B cell (primary cell): ENCODE results near the gene LRSAM1. TPM values are rescaled to one million over a fixed set of nuclear protein-coding genes. Genes with fewer than 3 reads are reported as not detected.

Experiments used
- ATAC-seq: fragments of 200-7000 bp; cut with Tn5 transposase; one replicate; pipeline ENCODE4 v1.10.0; 2021; ENCODE audit warnings: low read depth, mild to moderate bottlenecking, moderate number of reproducible peaks, moderate library complexity
- CTCF ChIA-PET: fragments of 350-600 bp; sonication (Branson Sonifier 250); formaldehyde crosslinking; loops from one replicate; lab custom pipeline; 2021; ENCODE audit warnings: antibody characterized with exemption, inconsistent platforms; lab: Charles Lee
- POLR2A ChIA-PET: fragments of 350-600 bp; sonication (Branson Sonifier 250); formaldehyde crosslinking; loops from one replicate; lab custom pipeline; 2021; ENCODE audit warnings: antibody characterized with exemption; lab: Charles Lee
- DNase-seq: peaks from one replicate; pipeline ENCODE4 v3.0.0; 2013
- H2AFZ ChIP-seq: 2 replicates; pipeline ENCODE4 v1.6.1; 2012; ENCODE audit warnings: mild to moderate bottlenecking, low read depth, low read length; ENCODE audit not compliant: insufficient read depth, poor library complexity, severe bottlenecking
- H3K27ac ChIP-seq, 2 donors: 1 replicate in 1 of 2; 2 replicates in 1 of 2; pipeline ENCODE4 v1.5.1; 2012 to 2013; ENCODE audit warnings: low read length in 2 of 2, mild to moderate bottlenecking in 2 of 2, moderate library complexity in 1 of 2
- H3K27me3 ChIP-seq, 4 experiments: fragments of 200-600 bp in 1 of 4; sonication (generic) in 1 of 4; replicated peaks in 1 of 4; 1 replicate in 2 of 4; 2 replicates in 2 of 4; pipeline versions ENCODE4 v1.6.1 to v1.7.0; 2013 to 2016; ENCODE audit warnings: low read length in 3 of 4, mild to moderate bottlenecking in 2 of 4, mixed read lengths in 1 of 4, moderate library complexity in 1 of 4; ENCODE audit not compliant: insufficient read depth in 4 of 4, control insufficient read depth in 3 of 4; ENCODE audit errors: control extremely low read depth in 1 of 4
- H3K36me3 ChIP-seq, 2 experiments: replicated peaks in 1 of 2; 1 replicate in 1 of 2; 2 replicates in 1 of 2; pipeline versions ENCODE4 v1.6.1 to v1.7.1; 2013; ENCODE audit warnings: low read length in 1 of 2; ENCODE audit not compliant: insufficient read depth in 2 of 2, control insufficient read depth in 1 of 2; ENCODE audit errors: control extremely low read depth in 1 of 2, extremely low read depth in 1 of 2
- H3K4me1 ChIP-seq, 2 donors: fragments of 200-600 bp in 1 of 2; sonication (generic) in 1 of 2; 1 replicate in 1 of 2; 2 replicates in 1 of 2; pipeline versions ENCODE4 v1.5.1 to v1.6.1; 2013 to 2017; ENCODE audit warnings: low read length in 2 of 2; ENCODE audit not compliant: control insufficient read depth in 2 of 2, insufficient read depth in 2 of 2
- H3K4me2 ChIP-seq: replicated peaks from 2 replicates; pipeline ENCODE3; 2012; ENCODE audit warnings: mild to moderate bottlenecking, low read depth, low read length; ENCODE audit not compliant: poor library complexity, severe bottlenecking
- H3K4me3 ChIP-seq, 5 experiments: fragments of 200-600 bp in 1 of 5; sonication (generic) in 1 of 5; 1 replicate in 3 of 5; 2 replicates in 2 of 5; pipeline versions ENCODE4 v1.5.1 to v1.7.0; 2011 to 2016; ENCODE audit warnings: low read length in 4 of 5, mild to moderate bottlenecking in 4 of 5, low read depth in 2 of 5, control low read depth in 1 of 5, moderate library complexity in 1 of 5; ENCODE audit not compliant: insufficient read depth in 1 of 5; ENCODE audit errors: control extremely low read depth in 1 of 5, extremely low read depth in 1 of 5
- H3K79me2 ChIP-seq: fragments of 200-600 bp; sonication (generic); one replicate; pipeline ENCODE4 v1.6.0; 2016; ENCODE audit warnings: low read length; ENCODE audit not compliant: control insufficient read depth, insufficient read depth
- H3K9ac ChIP-seq: fragments of 200-600 bp; sonication (generic); 2 replicates; pipeline ENCODE4 v1.6.1; 2017; ENCODE audit warnings: mild to moderate bottlenecking, low read length, moderate library complexity
- H3K9me3 ChIP-seq, 3 donors: one replicate each; pipeline versions ENCODE4 v1.6.1 to v1.7.1; 2013; ENCODE audit warnings: low read length in 2 of 3; ENCODE audit not compliant: control insufficient read depth in 2 of 3, insufficient read depth in 1 of 3; ENCODE audit errors: control extremely low read depth in 1 of 3
- H4K20me1 ChIP-seq: 2 replicates; pipeline ENCODE4 v1.6.0; 2012; ENCODE audit warnings: mild to moderate bottlenecking, low read length; ENCODE audit not compliant: insufficient read depth, control insufficient read depth, poor library complexity, severe bottlenecking
- H3K27ac Mint-ChIP-seq: one replicate; pipeline ENCODE4 v1.8.0; 2021; ENCODE audit warnings: mixed read lengths
- H3K27me3 Mint-ChIP-seq: one replicate; pipeline ENCODE4 v1.8.0; 2021; ENCODE audit warnings: mixed read lengths
- H3K4me1 Mint-ChIP-seq: one replicate; pipeline ENCODE4 v1.8.0; 2021; ENCODE audit warnings: mixed read lengths
- H3K4me3 Mint-ChIP-seq: one replicate; pipeline ENCODE4 v1.8.0; 2021; ENCODE audit warnings: mixed read lengths
- H3K9me3 Mint-ChIP-seq: one replicate; pipeline ENCODE4 v1.8.0; 2022; ENCODE audit warnings: mixed read lengths; ENCODE audit not compliant: insufficient read depth
- CTCF ChIP-seq: fragments of 200-600 bp; IDR thresholded peaks from one replicate; pipeline ENCODE4 v1.8.0; 2022; ENCODE audit warnings: antibody characterized with exemption, mild to moderate bottlenecking
- EZH2 ChIP-seq: IDR thresholded peaks from 2 replicates; pipeline ENCODE4 v1.6.1; 2012; ENCODE audit warnings: borderline replicate concordance, low read depth, mild to moderate bottlenecking, moderate library complexity, low read length; ENCODE audit not compliant: insufficient read depth, poor library complexity, severe bottlenecking
- WGBS: methylation state at CpG from one replicate; pipeline ENCODE4 v1.1.5; 2013; ENCODE audit warnings: missing lambda C conversion rate; ENCODE audit not compliant: insufficient coverage; 5-methylcytosine and 5-hydroxymethylcytosine counted together
- intact Hi-C: fragments of 100-400 bp; cut with micrococcal nuclease; formaldehyde crosslinking; loops from one replicate; pipeline ENCODE4 v1.10.0; 2022
- polyA plus RNA-seq: library from polyadenylated mRNA; depleted of rRNA; stranded (reverse); fragments of >200 nt; gene quantifications from 2 replicates; pipeline ENCODE4 v1.2.3, GENCODE V29; 2012
- total RNA-seq, 2 donors: library from RNA; stranded (reverse); fragments of 120-200 nt in 1 of 2; gene quantifications; 1 replicate in 1 of 2; 2 replicates in 1 of 2; pipeline versions ENCODE4 v1.2.3 to v1.2.4, GENCODE V29; 2013 to 2022

LRSAM1 gene
- total and polyA plus RNA-seq, 2 donors (not counting 1 experiment from before 2014, with no cell fraction given): 30.6 to 39.8 TPM

DNA sequence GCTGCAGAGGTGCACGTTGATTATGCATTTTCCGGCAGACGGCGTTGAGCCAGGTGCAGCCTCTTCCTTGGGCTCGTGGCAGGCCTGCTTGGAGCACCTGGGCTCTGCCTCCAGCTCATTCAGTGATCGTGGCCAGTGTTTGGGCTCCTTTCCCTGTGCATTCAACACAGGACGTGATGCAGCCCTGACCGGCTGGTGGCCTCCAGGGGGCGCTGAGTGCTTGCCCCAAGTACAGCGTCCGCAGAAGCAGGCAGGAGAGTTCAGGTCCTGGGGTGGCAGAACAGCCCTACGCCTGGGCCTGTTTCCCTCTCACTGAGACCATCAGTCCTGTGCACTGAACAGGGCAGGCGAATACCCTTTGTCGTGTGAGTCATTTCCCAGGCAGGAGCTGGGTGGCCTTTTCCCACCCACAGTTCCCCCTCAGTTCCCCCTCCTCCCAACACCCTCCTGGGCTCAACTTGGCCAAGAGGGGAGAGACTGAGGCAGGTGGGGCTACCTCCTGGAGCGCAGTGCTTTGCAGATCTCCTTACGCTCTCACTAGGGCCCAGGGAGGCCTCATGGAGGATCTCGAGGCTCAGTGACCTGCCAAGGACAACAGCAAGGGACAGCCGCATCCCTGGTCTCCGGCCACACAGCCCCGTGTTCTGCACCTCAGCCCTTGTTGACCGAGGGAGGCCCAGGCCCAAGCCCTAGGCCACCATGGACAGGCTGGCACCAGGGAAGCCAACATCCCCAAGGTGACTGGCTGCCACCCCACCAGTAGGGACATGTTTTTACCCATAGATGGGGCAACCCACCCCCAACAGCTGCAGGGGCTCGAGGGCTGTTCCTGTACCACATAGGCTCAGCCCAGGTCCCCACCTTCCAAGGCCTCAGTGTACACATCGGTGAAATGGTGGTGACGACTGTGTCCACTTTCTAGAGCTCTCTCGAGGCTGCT lies 52.9 kb downstream of the LRSAM1 start:
- Histone ChIP-seq H3K27ac (no peak overlapping the region), H3K4me3 (no peak overlapping the region), H3K36me3 (peaks cover 0 to 3% of the 10 kb centered on the region in 2 experiments), H3K4me2 (no peak overlapping the region), H3K79me2 (no peaks in the 10 kb centered on the region), H3K9me3 (no peaks in the 10 kb centered on the region), H2AFZ (no peak overlapping the region), H3K9ac (no peak overlapping the region), H4K20me1 (no peaks in the 10 kb centered on the region), H3K27me3 (no peaks in the 10 kb centered on the region), H3K4me1 (no peaks in the 10 kb centered on the region)
- ATAC-seq (peak; percentile 85), DNase-seq (peak; percentile 82)
- Mint-ChIP-seq H3K4me3 (no peak overlapping the region), H3K27ac (no peak overlapping the region), H3K9me3 (no peaks in the 10 kb centered on the region), H3K27me3 (no peaks in the 10 kb centered on the region), H3K4me1 (no peaks in the 10 kb centered on the region)
- WGBS: 66% methylated on average over 24 of the region's 25 CpGs
- ChIA-PET CTCF (interaction anchor here (0.8 to 3.9 kb wide), 17 partner anchors 13 to 417 kb away, joined by 3 to 50 read pairs (median 5); partner anchors contain the start of gene TOR2A), POLR2A (no interaction called here)
- intact Hi-C loops: loop anchor here (1.0 kb wide), 1 partner anchor 417 kb away; no protein-coding TSS in a partner anchor
- no peak for TF ChIP-seq EZH2
- peak; percentile 79 for TF ChIP-seq CTCF

GRCh38 chr9:127504887-127505251 lies 53.6 kb downstream of the LRSAM1 start:
- no peak overlapping the region for H3K27ac Mint-ChIP-seq
- no peak overlapping the region for H2AFZ ChIP-seq
- no peak overlapping the region for H3K27ac ChIP-seq
- ATAC-seq (no peak), DNase-seq (no peak)
- H3K4me3 Mint-ChIP-seq: no peak overlapping the region
- no peaks in the 10 kb centered on the region for H3K4me1 ChIP-seq
- no peaks in the 10 kb centered on the region for H3K9me3 ChIP-seq
- ChIA-PET CTCF (interaction anchor here (0.8 to 3.9 kb wide), 8 partner anchors 12 to 416 kb away, joined by 3 to 50 read pairs (median 5); no protein-coding TSS in a partner anchor), POLR2A (no interaction called here)
- no peaks in the 10 kb centered on the region for H3K4me1 Mint-ChIP-seq
- H3K9ac ChIP-seq: no peak overlapping the region
- no peaks in the 10 kb centered on the region for H3K27me3 ChIP-seq
- H3K9me3 Mint-ChIP-seq: no peaks in the 10 kb centered on the region
- H3K4me2 ChIP-seq: no peak overlapping the region
- no peaks in the 10 kb centered on the region for H4K20me1 ChIP-seq
- no peaks in the 10 kb centered on the region for H3K79me2 ChIP-seq
- TF ChIP-seq CTCF (no peak), EZH2 (no peak)
- no peak overlapping the region for H3K4me3 ChIP-seq
- intact Hi-C loops: loop anchor here (1.0 kb wide), 1 partner anchor 416 kb away; no protein-coding TSS in a partner anchor
- no peaks in the 10 kb centered on the region for H3K27me3 Mint-ChIP-seq
- WGBS: 95% methylated on average over 8 of the region's 8 CpGs
- H3K36me3 ChIP-seq: peaks cover 0 to 3% of the 10 kb centered on the region in 2 experiments
